GM19468 (cell line): ENCODE measurements around the gene PTGER3.
"Not testable (repeated sequence)": the region's sequence is repeated elsewhere in the genome, so short reads cannot be mapped to it uniquely, and the experiment has no call there.

ENCODE experiments used
- ATAC-seq: cut with Tn5 transposase; IDR thresholded peaks from one replicate; pipeline ENCODE4 v1.9.1; 2021; ENCODE audit warnings: mild to moderate bottlenecking, moderate library complexity, moderate number of reproducible peaks; ENCODE audit not compliant: unreplicated experiment; ENCODE audit errors: extremely low read depth

Gene PTGER3

DNA sequence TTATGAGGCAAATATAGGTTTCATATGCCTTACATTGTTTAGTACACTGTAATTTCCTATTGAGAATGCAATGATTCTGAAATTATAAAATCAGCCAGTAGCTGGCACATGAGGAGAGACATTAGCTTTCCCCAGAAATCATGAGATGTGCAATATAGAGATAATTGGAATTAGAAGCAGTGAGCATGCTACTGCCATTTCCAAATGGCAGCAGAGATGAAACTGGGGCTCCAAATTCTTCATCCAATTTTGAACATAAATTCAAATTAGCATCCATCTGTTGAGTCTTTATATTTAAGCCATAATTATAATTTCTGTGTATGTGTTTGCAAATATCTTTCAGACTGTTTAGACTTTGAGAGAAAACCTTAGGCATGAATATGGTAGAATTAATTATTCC, 28.8 kb downstream of the PTGER3 start:
- no peak for ATAC-seq

DNA sequence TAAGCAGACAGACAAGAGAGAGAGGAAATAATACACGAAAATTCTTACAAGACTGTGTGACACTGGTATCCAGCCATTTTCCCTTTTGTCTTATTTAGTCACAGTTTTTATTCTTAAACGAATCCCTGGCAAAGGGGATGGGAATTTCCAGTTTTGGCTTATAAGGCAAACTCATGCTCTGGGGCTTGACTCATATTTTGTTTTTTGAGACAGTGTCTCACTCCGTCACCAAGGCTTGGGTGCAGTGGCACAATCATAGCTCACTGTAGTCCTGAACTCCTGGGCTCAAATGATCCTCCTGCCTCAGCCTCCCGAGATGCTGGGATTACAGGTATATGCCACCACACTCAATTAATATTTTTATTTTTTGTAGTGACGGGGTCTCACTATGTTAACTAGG, 31.9 kb downstream of the PTGER3 start:
- ATAC-seq: no peak

DNA sequence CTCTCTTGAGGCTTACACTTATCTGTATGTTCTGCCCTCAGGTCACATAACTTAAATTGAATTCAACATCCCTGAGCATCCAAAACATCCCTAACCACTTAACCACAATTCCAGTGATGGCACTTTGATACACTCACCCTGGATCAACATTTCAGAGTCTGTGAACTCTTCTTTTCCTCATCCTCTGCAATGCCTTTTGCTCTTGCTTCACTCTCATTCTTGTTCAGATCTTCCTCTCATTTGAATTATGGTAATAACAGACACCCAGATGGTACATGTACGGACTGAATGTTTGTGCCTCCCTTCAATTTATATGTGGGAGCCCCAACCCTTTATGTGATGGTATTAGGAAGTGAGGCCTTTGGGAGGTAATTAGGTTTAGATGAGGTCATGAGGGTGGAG, 33.4 kb downstream of the PTGER3 start:
- no peak for ATAC-seq

DNA sequence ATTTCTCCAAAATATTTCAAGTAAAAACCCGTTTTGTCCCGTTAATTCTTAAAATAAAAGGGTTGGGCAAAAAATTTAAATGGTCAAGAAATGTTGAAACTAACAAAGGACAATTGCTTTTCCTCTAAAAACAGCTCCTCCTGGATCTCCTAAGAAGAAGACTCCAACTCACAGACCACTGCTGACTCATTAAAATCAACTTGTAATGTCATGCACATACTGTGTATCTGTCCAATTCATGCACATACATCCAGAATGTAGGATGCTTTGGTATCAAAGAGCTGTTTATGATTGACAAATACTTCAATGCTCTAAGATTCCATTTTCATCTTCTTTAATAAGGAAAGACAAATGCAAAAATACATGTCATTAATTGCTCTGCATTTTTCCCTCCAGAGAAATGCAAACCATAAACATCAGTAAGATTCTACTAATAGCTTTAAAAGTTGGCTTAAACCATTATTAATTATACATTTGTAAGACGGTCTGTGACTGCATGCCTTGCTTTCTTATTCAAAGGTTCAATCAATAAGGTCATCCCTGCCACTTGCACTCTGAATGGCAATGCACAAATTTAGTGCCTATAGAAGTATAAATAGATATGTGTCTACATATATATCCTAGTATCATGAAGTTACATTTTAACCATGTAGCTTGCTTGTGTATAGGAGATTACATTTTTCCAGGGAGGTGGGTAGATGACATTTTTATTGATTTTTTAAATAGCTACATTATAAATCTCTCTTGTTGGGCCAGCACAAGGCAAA, 44.7 kb downstream of the PTGER3 start:
- no peak for ATAC-seq

DNA sequence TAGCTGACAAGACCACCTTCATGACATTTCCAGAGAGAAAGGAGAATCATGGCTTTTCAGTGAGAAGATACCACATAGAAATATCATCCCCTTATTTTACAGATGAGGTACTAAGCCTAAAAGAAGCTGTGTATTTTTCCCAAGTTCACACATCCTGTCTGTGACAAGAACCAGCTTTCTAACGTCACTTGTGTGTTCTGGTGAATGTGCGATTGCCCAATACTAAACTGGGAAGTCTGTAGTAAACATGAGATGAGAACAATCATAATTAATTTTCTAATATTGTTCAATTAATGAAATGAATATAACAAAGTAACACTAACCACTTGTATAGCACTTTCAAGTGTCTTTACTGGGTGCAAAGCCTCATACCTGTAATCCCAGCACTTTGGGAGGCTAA, 46.0 kb downstream of the PTGER3 start:
- ATAC-seq: no peak

DNA sequence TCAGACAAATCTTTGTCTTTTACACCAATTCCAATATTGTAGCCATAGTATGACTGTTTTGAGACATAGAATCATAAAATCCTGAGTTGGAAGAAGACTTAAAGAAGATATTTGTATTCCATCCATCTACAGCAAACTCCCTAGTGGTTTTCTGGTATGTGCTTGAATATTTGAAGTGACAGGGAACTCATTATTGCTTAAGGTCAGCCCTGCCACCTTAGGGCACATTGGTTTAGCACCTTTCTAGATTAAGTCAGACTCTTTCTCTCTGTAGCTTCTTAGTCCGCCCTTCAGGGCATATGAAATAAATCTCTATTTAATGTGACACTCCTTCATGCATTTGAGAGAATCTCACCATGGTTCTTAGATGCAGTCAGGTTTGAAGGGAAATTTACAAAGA, 49.8 kb downstream of the PTGER3 start:
- no peak for ATAC-seq

DNA sequence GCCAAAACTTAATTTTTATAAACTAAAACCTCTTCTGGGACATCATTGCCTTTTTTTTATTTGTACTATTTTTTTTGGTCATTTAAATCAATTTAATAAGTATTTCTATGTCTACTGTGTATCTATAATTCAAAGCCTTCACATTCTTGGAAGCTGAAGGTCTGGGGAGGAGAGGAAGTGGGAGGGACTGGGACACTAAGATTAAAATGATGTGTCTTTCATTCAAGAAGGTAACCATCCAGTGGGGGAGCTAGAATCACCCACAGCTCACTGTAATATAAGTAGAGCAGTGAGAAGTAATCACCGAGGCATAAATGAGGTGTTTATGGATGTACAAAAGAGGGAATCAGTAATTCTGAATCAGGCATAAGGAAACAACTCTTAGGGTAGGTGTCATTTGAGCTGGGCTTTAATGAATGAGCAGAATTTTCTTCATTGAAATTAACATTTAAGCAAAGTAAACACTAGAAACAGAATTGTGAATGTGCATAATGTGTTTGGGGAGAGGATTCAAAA, 52.8 kb downstream of the PTGER3 start:
- ATAC-seq: no peak

DNA sequence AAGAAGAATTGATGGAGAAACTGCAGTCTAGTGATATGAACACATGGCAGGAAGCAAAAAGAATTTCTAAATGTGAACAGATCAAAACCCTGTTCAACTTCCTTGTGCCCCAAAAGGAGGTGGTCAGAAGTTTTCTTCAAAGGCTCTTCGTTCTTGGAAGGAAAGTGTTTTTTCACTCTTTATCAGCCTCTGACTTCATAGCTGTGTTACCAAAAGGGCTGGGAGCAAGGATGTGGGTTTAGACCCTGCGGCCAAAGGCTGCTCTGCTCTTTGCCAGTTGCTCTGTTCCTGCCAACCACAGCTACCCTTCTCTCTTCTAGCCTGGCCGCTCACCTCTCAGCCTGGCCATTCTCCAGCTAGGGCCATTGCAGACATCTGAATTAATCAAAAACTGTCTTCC, 53.8 kb downstream of the PTGER3 start:
- ATAC-seq: no peak

DNA sequence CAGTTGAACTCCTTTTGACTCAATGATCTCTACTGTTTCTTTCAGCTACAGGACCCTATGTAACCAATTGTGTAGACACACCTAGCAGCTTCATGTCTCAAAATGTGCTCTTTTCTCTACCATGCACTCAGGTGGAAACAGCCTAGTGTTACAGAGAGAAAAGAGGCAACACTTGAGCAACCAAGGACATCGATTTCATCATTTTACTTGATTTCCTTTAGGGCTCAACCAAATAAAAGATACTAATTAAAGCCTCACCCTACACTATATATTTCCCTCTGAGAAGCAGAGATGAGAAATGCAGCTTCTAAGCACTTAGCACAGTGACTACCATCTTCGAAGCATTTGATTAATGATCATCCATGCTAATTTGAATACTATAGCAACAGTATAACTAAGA, 55.1 kb downstream of the PTGER3 start:
- ATAC-seq: no peak

DNA sequence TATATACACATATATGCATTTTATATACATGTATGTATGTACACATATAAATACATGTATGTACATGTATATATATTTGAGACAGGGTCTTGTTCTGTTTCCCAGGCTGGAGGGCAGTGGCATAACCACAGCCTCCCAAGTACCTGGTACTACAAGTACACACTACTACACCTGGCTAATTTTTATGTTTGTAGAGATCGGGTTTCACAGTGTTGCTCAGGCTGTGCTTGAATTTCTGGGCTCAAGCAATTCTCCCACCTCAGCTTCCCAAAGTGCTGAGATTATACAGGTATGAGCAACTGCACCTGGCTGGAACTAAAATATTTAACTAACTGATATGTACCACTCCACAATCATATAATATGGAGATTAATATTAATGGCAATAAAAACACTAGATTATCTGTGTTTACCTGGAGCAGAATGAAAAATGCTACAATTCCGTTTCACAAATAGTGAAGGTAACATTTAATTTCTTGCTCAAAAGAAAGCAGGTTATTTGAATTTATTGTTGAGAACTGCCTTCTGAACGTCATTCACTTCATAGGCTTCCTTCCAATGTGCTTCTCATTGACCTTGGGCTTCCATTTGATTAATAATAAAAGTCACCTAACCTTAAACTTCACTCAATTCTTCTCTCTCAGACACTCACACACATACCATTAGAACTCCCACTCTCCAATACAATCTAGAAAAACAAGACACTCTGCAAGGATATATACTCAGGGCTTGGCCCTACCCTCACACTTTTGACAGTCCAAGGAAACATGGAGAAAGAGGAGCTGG, 57.0 kb downstream of the PTGER3 start:
- no peak for ATAC-seq

DNA sequence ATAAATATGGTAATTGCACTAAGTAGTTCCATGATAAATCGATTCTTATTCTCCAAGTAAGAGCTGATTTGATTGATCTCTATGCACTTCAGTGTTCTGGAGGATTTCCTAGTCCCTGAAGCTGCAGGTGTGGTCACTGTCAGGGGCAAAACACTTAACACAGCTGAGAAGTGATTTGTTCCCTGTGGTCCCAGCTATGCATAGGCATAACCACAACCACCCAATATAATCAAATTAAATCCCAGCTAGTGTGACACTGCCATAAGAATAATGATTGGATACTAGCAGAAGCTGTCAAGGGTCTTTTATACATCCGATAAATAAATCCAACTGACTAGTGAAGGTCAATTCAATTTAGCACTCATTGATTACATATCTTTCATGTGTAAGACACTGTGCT, 60.1 kb downstream of the PTGER3 start:
- no peak for ATAC-seq

DNA sequence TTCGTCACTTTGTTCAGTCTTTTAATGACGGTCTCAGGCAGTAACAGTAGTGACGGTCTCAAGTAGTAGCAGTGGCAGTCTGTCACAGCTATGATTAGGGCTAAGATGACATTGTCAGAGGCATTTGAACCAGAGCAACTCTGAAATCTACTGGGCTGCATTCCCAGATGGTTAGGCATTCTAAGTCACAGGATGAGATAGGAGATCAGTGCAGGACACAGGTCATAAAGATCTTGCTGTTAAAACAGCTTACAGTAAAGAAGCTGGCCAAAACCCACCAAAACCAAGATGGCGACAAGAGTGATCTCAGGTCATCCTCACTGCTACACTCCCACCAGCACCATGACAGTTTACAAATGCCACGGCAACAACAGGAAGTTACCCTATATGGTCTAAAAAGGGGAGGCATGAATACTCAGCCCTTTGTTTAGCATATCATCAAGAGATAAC, 61.8 kb downstream of the PTGER3 start:
- not testable (repeated sequence) for ATAC-seq

DNA sequence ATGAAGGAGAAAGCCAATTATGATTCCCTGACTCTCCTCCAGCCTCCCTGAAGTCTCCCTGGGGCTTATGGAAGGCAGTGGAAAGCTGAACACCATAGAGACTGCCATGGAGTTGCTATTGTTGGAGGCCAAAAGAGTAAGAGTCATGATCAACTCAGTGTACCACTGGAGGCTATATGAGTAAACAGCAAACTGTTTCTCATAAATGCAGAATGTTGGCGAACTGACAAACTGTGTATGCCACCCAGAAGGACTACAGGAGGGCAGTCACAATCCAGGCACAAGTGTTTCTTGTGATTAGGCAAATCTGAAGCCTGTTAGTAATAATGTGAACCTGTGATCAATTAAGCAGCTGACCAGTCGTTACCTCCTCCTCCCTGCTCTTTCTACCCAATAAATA, 62.3 kb downstream of the PTGER3 start:
- not testable (repeated sequence) for ATAC-seq

DNA sequence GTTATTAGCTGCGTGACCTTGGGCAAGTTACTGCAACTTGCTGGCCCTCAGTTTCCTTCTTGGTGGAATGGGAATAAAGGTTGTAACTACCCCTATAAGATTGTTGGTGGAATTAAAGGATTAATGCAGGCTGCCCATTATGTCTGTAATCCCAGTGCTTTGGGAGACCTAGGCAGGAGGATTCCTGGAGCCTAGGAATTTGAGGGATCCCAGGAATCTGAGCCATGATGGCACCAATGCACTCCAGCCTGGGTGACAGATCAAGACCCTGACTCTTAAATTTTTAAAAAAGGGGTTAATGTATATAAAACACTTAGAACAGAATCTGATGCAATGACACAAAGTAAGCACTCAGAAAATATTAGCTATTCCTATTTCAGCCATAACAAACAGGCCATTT, 67.3 kb downstream of the PTGER3 start:
- no peak for ATAC-seq

DNA sequence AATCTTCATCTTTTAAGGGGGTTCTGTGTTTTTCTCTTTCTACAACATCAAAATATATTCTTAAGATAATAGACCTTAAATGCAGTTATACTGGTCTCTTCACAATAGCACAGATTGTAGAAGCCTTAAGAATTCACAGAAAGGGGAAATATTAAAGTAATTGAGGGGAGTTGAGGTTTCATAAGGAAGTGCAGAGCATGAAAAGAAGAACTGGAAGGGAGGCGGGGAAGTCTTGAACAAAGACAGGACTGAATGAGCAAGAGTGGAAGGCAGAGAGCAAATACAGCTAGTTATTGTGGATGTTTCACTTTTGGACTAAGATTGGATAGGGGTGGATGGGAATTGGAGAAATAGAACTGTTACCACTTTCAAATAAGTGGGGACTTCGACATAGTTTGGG, 67.7 kb downstream of the PTGER3 start:
- no peak for ATAC-seq

DNA sequence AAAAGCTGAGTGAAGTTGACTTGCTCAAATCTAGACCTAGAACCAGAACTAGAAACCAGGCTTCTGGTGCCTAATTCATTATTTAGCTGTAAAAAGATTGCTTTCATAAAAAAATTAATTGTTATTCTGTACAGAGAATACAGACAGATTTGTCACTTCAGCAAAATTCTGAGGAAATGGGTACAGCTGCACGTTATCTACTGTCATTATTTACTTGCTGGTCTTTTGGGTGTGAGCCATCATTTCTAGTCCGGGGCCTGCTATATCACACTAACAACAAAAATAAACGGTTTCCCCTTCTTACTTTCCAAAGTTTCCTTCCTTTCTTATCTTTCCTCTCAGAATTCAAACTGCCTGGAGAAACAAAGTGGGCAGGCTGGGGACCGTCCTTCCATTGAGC, 68.3 kb downstream of the PTGER3 start:
- ATAC-seq: no peak

DNA sequence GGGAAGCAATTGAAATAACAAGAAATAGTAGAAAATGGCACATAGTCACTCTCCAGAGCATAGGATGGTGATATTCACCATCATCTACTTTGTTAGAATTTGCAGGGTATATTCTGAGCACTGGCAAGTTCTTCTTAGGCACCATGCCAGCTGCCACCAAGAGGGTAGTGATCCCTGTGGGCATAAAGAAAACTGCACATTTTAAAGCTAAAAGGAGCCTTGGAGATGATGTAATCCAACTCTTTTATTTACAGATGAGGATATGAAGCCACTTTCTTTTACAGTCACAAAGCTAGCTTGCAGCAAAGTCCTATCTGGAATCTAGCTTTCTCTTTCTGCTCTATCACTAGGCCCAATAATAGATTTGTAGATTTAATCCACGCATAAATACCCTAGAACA, 69.0 kb downstream of the PTGER3 start:
- no peak for ATAC-seq

DNA sequence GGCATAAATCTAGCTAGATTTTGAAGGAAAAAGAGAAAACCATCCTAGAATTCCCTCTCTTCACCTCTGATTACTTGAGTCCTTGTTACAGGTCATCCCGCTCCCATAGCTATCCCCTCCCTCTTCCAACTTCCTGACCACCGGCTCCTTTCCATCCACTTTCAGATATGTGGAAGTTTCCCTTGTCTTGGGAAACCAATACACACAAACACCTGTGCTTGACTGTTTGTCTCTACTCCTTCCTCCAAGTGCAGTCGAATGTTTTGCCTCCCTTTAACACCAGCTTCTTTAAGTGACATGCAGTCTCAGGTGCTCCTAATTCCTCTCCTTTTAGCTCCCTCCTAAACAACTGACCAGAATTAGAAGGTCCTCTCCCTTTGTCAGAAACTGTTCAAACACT, 70.0 kb downstream of the PTGER3 start:
- ATAC-seq: no peak

DNA sequence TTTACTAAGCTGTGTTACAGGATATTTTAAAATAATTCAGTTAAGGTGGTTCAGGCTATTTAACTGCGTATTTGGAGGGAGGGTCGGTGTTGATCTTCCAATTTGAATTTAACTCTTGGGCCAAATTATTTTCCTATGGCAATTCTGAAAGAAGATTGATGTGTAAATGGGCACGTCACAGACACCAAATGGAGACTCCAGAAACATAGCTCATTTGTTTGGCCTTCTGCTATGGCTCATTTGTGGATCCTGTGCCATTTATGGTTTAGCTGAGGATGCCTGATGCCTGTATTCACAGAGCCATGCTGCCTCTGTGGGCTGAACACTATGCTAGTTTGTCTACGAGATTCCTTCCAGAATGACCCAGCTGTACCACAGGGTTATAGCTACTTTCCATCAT, 70.6 kb downstream of the PTGER3 start:
- no peak for ATAC-seq

DNA sequence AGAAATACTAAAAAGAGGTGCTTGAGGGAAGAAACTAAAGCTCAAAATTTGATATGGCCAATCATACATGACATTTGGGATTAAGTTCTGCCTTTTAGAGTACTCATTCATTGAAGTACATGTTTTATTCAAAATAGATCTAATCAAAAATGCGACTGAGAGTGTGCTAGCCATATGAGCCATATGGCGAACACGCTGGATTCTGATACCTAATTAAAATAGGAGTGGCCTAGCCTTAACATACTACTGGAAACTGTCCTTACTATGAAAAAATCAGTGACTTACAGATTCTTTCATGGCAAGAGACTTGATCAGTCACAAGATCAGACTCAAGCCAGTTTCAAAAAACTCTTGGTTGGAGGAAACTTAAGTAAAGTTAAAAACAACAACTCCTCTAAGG, 73.9 kb downstream of the PTGER3 start:
- no peak for ATAC-seq

DNA sequence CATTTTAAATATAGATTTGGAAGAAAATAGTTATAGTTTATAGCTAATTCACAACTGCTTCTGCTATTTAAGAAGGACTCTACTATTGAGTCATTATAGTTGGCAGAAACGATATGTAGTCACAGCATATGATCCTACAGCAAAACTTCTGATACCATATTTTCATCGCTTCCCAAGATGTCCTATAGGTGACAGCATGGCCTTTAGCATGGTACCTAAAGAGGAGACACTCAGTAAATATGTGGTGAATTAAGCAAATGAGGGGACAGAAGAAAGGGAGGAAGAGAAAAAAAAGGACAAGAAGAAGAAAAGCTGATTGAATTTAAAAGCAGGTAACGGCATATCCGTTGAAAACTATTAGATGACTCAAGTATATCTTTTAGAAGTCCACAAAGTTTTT, 77.2 kb downstream of the PTGER3 start:
- no peak for ATAC-seq
